HepG2 (cell line): ENCODE results near the gene DCAF7. TPM values are rescaled to one million over a fixed set of nuclear protein-coding genes. Genes with fewer than 3 reads are reported as not detected.

Experiments
- POGZ ChIP-seq: sonication (generic); formaldehyde crosslinking; IDR thresholded peaks from 2 replicates; pipeline ENCODE4 v1.4.0; 2020; ENCODE audit warnings: mild to moderate bottlenecking, missing genetic modification reagents
- SATB2 ChIP-seq: sonication (generic); formaldehyde crosslinking; IDR thresholded peaks from 2 replicates; pipeline ENCODE4 v1.5.0; 2020; ENCODE audit warnings: missing genetic modification reagents
- SIX1 ChIP-seq: sonication (generic); formaldehyde crosslinking; IDR thresholded peaks from 2 replicates; pipeline ENCODE4 v1.4.0; 2020; ENCODE audit warnings: missing genetic modification reagents, borderline replicate concordance
- TFAP4 ChIP-seq: sonication (generic); IDR thresholded peaks from 2 replicates; pipeline ENCODE4 v1.6.1; 2016; ENCODE audit warnings: low read depth, borderline replicate concordance
- THAP11 ChIP-seq: IDR thresholded peaks from 2 replicates; pipeline ENCODE4 v1.6.1; 2016; ENCODE audit warnings: missing biosample characterization, missing genetic modification reagents
- XBP1 ChIP-seq: sonication (generic); formaldehyde crosslinking; IDR thresholded peaks from 2 replicates; pipeline ENCODE4 v1.5.0; 2020; ENCODE audit warnings: missing genetic modification reagents
- ZBTB10 ChIP-seq: sonication (generic); formaldehyde crosslinking; IDR thresholded peaks from 2 replicates; pipeline ENCODE4 v1.4.0; 2020; ENCODE audit warnings: missing genetic modification reagents, borderline replicate concordance
- ZNF20 ChIP-seq: sonication (generic); formaldehyde crosslinking; IDR thresholded peaks from 2 replicates; pipeline ENCODE4 v1.4.0; 2020; ENCODE audit warnings: mild to moderate bottlenecking, moderate library complexity, missing genetic modification reagents
- ZNF264 ChIP-seq: sonication (generic); formaldehyde crosslinking; IDR thresholded peaks from 2 replicates; pipeline ENCODE4 v1.4.0; 2020; ENCODE audit warnings: missing genetic modification reagents
- ZNF451 ChIP-seq: sonication (generic); formaldehyde crosslinking; IDR thresholded peaks from 2 replicates; pipeline ENCODE4 v1.5.0; 2020; ENCODE audit warnings: mild to moderate bottlenecking, missing genetic modification reagents
- ZNF549 ChIP-seq: sonication (generic); formaldehyde crosslinking; IDR thresholded peaks from 2 replicates; pipeline ENCODE4 v1.5.0; 2020; ENCODE audit warnings: missing genetic modification reagents
- ZNF597 ChIP-seq: sonication (generic); formaldehyde crosslinking; IDR thresholded peaks from 2 replicates; pipeline ENCODE4 v1.5.0; 2020; ENCODE audit warnings: missing genetic modification reagents
- polyA plus RNA-seq, 8 experiments: library from polyadenylated mRNA; depleted of rRNA in 3 of 8; stranded (reverse) in 7 of 8; unstranded in 1 of 8; fragments of >200 nt; fragmentation: Illumina TruSeq in 4 of 8; extraction: Trizol in 4 of 8; gene quantifications; 2 replicates each; pipeline versions ENCODE4 v1.2.1 to v1.2.3, GENCODE V29; 2011 to 2016; ENCODE audit warnings: low read depth in 4 of 8, missing spikeins in 1 of 8, mixed read lengths in 1 of 8; ENCODE audit not compliant: insufficient read depth in 1 of 8
- total RNA-seq, 5 experiments: library from RNA; depleted of rRNA; stranded (reverse); fragments of >200 nt; fragmentation: Illumina TruSeq; extraction: Trizol; gene quantifications; 2 replicates each; pipeline ENCODE4 v1.2.3, GENCODE V29; 2016; ENCODE audit warnings: low read depth in 1 of 5
- TF ChIP-seq, protein P1 (sequence below): sonication (generic); formaldehyde crosslinking; IDR thresholded peaks from 2 replicates; pipeline ENCODE4 v1.4.0; 2020; ENCODE audit warnings: missing genetic modification reagents
- TF ChIP-seq, protein P2 (sequence below): sonication (generic); formaldehyde crosslinking; IDR thresholded peaks from 2 replicates; pipeline ENCODE4 v1.4.0; 2020; ENCODE audit warnings: missing genetic modification reagents, mild to moderate bottlenecking, borderline replicate concordance

Gene DCAF7
- total and polyA plus RNA-seq, 2 of the 13 experiments (the other 11 are each of a cell fraction or from before 2014, with no cell fraction given): 55.2 to 73.4 TPM

- TF ChIP-seq, protein P1, sequence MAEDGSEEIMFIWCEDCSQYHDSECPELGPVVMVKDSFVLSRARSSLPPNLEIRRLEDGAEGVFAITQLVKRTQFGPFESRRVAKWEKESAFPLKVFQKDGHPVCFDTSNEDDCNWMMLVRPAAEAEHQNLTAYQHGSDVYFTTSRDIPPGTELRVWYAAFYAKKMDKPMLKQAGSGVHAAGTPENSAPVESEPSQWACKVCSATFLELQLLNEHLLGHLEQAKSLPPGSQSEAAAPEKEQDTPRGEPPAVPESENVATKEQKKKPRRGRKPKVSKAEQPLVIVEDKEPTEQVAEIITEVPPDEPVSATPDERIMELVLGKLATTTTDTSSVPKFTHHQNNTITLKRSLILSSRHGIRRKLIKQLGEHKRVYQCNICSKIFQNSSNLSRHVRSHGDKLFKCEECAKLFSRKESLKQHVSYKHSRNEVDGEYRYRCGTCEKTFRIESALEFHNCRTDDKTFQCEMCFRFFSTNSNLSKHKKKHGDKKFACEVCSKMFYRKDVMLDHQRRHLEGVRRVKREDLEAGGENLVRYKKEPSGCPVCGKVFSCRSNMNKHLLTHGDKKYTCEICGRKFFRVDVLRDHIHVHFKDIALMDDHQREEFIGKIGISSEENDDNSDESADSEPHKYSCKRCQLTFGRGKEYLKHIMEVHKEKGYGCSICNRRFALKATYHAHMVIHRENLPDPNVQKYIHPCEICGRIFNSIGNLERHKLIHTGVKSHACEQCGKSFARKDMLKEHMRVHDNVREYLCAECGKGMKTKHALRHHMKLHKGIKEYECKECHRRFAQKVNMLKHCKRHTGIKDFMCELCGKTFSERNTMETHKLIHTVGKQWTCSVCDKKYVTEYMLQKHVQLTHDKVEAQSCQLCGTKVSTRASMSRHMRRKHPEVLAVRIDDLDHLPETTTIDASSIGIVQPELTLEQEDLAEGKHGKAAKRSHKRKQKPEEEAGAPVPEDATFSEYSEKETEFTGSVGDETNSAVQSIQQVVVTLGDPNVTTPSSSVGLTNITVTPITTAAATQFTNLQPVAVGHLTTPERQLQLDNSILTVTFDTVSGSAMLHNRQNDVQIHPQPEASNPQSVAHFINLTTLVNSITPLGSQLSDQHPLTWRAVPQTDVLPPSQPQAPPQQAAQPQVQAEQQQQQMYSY (CRISPR knock-in tag): 0 out of 2 replicates have a peak, but pooled peaks have one; percentile 12
- TF ChIP-seq THAP11 (CRISPR knock-in tag) (0 out of 2 replicates have a peak, but pooled peaks have one; percentile 36), ZBTB10 (CRISPR knock-in tag) (peak; percentile 29; the same call in 1 of the 2 replicates), XBP1 (CRISPR knock-in tag) (0 out of 2 replicates have a peak, but pooled peaks have one; percentile 34), SIX1 (CRISPR knock-in tag) (no peak), SATB2 (no peak), ZNF20 (CRISPR knock-in tag) (0 out of 2 replicates have a peak, but pooled peaks have one; percentile 47), ZNF549 (no peak; the same call in 1 of the 2 replicates), ZNF597 (CRISPR knock-in tag) (no peak), ZNF264 (CRISPR knock-in tag) (peak; percentile 73), POGZ (peak; percentile 85), ZNF451 (CRISPR knock-in tag) (peak; percentile 85), TFAP4 (peak; percentile 14; the same call in 1 of the 2 replicates)
- TF ChIP-seq, protein P2, sequence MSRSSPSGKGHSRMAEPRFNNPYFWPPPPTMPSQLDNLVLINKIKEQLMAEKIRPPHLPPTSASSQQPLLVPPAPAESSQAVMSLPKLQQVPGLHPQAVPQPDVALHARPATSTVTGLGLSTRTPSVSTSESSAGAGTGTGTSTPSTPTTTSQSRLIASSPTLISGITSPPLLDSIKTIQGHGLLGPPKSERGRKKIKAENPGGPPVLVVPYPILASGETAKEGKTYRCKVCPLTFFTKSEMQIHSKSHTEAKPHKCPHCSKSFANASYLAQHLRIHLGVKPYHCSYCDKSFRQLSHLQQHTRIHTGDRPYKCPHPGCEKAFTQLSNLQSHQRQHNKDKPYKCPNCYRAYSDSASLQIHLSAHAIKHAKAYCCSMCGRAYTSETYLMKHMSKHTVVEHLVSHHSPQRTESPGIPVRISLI (CRISPR knock-in tag): 0 out of 2 replicates have a peak, but pooled peaks have one; percentile 25
These were observed 71.7 kb downstream of the DCAF7 start, which contains the start of gene MAP3K3 (continued) for GRCh38 chr17:63621684-63622573.
